Panc1 (cell line): ENCODE measurements around the gene AKR1C2.

ENCODE experiments used
- REST ChIP-seq, 2 experiments: IDR thresholded peaks; 2 replicates each; pipeline ENCODE4 v1.6.1; 2011 to 2012; ENCODE audit warnings: low read depth in 2 of 2, control low read depth in 1 of 2, low read length in 1 of 2, mild to moderate bottlenecking in 1 of 2, moderate library complexity in 1 of 2; ENCODE audit not compliant: insufficient read depth in 1 of 2
- TF ChIP-seq, protein P1 (sequence below): fragments of 450-650 bp; IDR thresholded peaks from 2 replicates; pipeline ENCODE4 v1.5.1; 2017; ENCODE audit warnings: mild to moderate bottlenecking

DNA sequence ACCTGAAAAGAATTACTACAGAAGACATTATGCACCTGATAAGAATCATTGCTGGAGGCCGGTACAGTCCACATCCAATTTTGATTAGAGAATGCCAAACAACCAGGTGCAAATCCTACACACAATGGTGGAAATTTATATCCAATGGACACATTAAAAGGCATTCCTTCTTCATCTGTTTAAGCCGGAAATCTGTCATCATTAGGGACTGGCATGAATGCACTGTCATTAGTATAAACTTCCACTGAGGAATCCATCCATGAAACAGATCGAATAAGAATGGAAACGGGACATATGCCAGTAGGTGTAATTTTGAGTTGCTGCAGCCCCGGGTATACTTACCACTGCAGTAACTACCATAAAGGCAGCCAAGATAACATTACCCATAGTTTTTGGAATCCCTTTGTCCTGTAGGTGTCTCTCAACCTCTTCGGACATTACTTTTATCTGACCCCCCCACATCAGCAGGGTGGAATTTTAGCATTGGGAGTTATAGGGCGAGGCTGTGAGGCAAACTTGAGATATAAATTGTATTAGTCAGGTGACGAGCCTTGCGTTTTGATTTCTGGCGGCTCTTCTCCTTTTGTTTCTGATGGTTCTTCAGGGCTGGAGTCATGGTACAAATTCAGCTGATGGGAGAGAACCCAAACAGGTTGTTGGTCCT is 36.5 kb upstream of the AKR1C2 start:
- TF ChIP-seq, protein P1, sequence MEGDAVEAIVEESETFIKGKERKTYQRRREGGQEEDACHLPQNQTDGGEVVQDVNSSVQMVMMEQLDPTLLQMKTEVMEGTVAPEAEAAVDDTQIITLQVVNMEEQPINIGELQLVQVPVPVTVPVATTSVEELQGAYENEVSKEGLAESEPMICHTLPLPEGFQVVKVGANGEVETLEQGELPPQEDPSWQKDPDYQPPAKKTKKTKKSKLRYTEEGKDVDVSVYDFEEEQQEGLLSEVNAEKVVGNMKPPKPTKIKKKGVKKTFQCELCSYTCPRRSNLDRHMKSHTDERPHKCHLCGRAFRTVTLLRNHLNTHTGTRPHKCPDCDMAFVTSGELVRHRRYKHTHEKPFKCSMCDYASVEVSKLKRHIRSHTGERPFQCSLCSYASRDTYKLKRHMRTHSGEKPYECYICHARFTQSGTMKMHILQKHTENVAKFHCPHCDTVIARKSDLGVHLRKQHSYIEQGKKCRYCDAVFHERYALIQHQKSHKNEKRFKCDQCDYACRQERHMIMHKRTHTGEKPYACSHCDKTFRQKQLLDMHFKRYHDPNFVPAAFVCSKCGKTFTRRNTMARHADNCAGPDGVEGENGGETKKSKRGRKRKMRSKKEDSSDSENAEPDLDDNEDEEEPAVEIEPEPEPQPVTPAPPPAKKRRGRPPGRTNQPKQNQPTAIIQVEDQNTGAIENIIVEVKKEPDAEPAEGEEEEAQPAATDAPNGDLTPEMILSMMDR: no peak
- TF ChIP-seq REST (IDR thresholded peaks at IDR 0.05; ENCODE audit: insufficient read depth in 1 of 2, low read depth in 2 of 2, low read length in 1 of 2): no peak
